Endodermal cell (in vitro differentiated cells): Measurements from ENCODE around the gene S100P. TPM values are rescaled to one million over a fixed set of nuclear protein-coding genes. Genes with fewer than 3 reads are reported as not detected.
A peak's percentile ranks its signal among the peaks of the same experiment; 100 is the strongest.

Experiments
- DNase-seq: peaks from one replicate; pipeline ENCODE4 v3.0.0-alpha.2; 2017
- H3K27ac ChIP-seq: 2 replicates; pipeline ENCODE4 v1.5.1; 2013; ENCODE audit warnings: mild to moderate bottlenecking, low read depth, low read length, moderate library complexity
- H3K27me3 ChIP-seq: 2 replicates; pipeline ENCODE4 v1.6.1; 2013; ENCODE audit warnings: mild to moderate bottlenecking, low read length, moderate library complexity; ENCODE audit not compliant: insufficient read depth, control insufficient read depth, poor library complexity, severe bottlenecking
- H3K36me3 ChIP-seq: 2 replicates; pipeline ENCODE4 v1.7.0; 2013; ENCODE audit warnings: mild to moderate bottlenecking, low read length, moderate library complexity; ENCODE audit not compliant: control insufficient read depth, insufficient read depth
- H3K4me1 ChIP-seq: one replicate; pipeline ENCODE4 v1.7.0; 2013; ENCODE audit warnings: low read length; ENCODE audit not compliant: control insufficient read depth, insufficient read depth
- H3K4me3 ChIP-seq: 2 replicates; pipeline ENCODE4 v1.5.1; 2013; ENCODE audit warnings: mild to moderate bottlenecking, low read length, moderate library complexity
- H3K9ac ChIP-seq: 2 replicates; pipeline ENCODE4 v1.6.1; 2013; ENCODE audit warnings: mild to moderate bottlenecking, low read length, moderate library complexity; ENCODE audit not compliant: poor library complexity, severe bottlenecking; ENCODE audit errors: extremely low read depth
- H3K9me3 ChIP-seq: 2 replicates; pipeline ENCODE4 v1.6.1; 2013; ENCODE audit warnings: mild to moderate bottlenecking, low read length, moderate library complexity; ENCODE audit not compliant: control insufficient read depth
- H3K27ac Mint-ChIP-seq: 2 replicates; pipeline ENCODE4 v1.8.0; 2020; ENCODE audit warnings: mixed read lengths
- H3K27me3 Mint-ChIP-seq: 2 replicates; pipeline ENCODE4 v1.8.0; 2021; ENCODE audit warnings: mild to moderate bottlenecking, mixed read lengths; ENCODE audit not compliant: insufficient read depth
- H3K36me3 Mint-ChIP-seq: 2 replicates; pipeline ENCODE4 v1.8.0; 2020; ENCODE audit warnings: low read depth, mixed read lengths
- H3K4me1 Mint-ChIP-seq: 2 replicates; pipeline ENCODE4 v1.8.0; 2020; ENCODE audit warnings: mixed read lengths
- H3K4me3 Mint-ChIP-seq: 2 replicates; pipeline ENCODE4 v1.8.0; 2020; ENCODE audit warnings: mild to moderate bottlenecking, moderate library complexity, mixed read lengths
- H3K9me3 Mint-ChIP-seq: 2 replicates; pipeline ENCODE4 v1.8.0; 2020; ENCODE audit warnings: mild to moderate bottlenecking, mixed read lengths
- CTCF ChIP-seq: fragments of 200-600 bp; sonication (generic); conservative IDR thresholded peaks from 2 replicates; pipeline ENCODE4 v1.5.0; 2021; ENCODE audit warnings: antibody characterized with exemption, mild to moderate bottlenecking
- WGBS, 2 experiments: methylation state at CpG; one replicate each; pipeline versions ENCODE4 v1.1.5 to v1.1.7; 2013; ENCODE audit warnings: missing lambda C conversion rate in 2 of 2, mixed read lengths in 1 of 2; ENCODE audit not compliant: insufficient coverage in 1 of 2, insufficient read length in 1 of 2; 5-methylcytosine and 5-hydroxymethylcytosine counted together
- total RNA-seq, 2 donors: library from RNA; stranded (reverse); fragmentation: NEBNext Ultra II Directional in 1 of 2; extraction: Animal tissue kit (Norgen Biotek cat#: 25700) in 1 of 2; gene quantifications; 2 replicates in 1 of 2; 3 replicates in 1 of 2; pipeline ENCODE4 v1.2.1, GENCODE V29; 2021

The S100P gene
- total RNA-seq, 2 donors from 2014 or later: not detected

GRCh38 chr4:6720202-6720699, 26.6 kb downstream of the S100P start:
- H3K9me3 ChIP-seq: no peaks in the 10 kb centered on the region
- no peaks in the 10 kb centered on the region for H3K36me3 Mint-ChIP-seq
- H3K27ac Mint-ChIP-seq: no peak overlapping the region
- peak; percentile 96 for DNase-seq
- H3K4me1 ChIP-seq: no peaks in the 10 kb centered on the region
- H3K27me3 Mint-ChIP-seq: peaks cover 2% of the 10 kb centered on the region
- H3K36me3 ChIP-seq: no peaks in the 10 kb centered on the region
- peak; percentile 98 for TF ChIP-seq CTCF
- H3K4me1 Mint-ChIP-seq: peaks cover 6% of the 10 kb centered on the region
- no peaks in the 10 kb centered on the region for H3K27me3 ChIP-seq
- H3K9me3 Mint-ChIP-seq: no peaks in the 10 kb centered on the region
- no peak overlapping the region for H3K9ac ChIP-seq
- no peak overlapping the region for H3K4me3 ChIP-seq
- no peak overlapping the region for H3K27ac ChIP-seq
- no peak overlapping the region for H3K4me3 Mint-ChIP-seq
- 15 to 50% methylated on average over 2 to 14 of the region's 14 CpGs for WGBS, 2 experiments

- Mint-ChIP-seq H3K4me1 (peaks cover 3% of the 10 kb centered on the region), H3K36me3 (no peaks in the 10 kb centered on the region), H3K9me3 (no peaks in the 10 kb centered on the region), H3K27me3 (no peaks in the 10 kb centered on the region), H3K4me3 (no peak overlapping the region), H3K27ac (no peak overlapping the region)
- no peak for DNase-seq
- H3K36me3 ChIP-seq: no peaks in the 10 kb centered on the region
- H3K4me1 ChIP-seq: no peaks in the 10 kb centered on the region
- no peak overlapping the region for H3K4me3 ChIP-seq
- no peaks in the 10 kb centered on the region for H3K9me3 ChIP-seq
- no peak overlapping the region for H3K27ac ChIP-seq
- no peaks in the 10 kb centered on the region for H3K27me3 ChIP-seq
- whole genome bisulfite sequencing, 2 experiments: 91 to 92% methylated on average over 5 to 10 of the region's 10 CpGs
- no peak overlapping the region for H3K9ac ChIP-seq
- TF ChIP-seq CTCF: no peak
Observed at GRCh38 chr4:6721121-6721520, 27.4 kb downstream of the S100P start.

- Mint-ChIP-seq H3K27ac (no peak overlapping the region), H3K27me3 (no peaks in the 10 kb centered on the region), H3K9me3 (no peaks in the 10 kb centered on the region), H3K4me1 (peaks cover 5% of the 10 kb centered on the region), H3K36me3 (no peaks in the 10 kb centered on the region), H3K4me3 (no peak overlapping the region)
- H3K36me3 ChIP-seq: no peaks in the 10 kb centered on the region
- WGBS, 2 experiments: 91 to 96% methylated on average over 10 to 12 of the region's 12 CpGs
- no peak overlapping the region for H3K27ac ChIP-seq
- H3K9ac ChIP-seq: no peak overlapping the region
- H3K9me3 ChIP-seq: no peaks in the 10 kb centered on the region
- TF ChIP-seq CTCF: no peak
- no peak for DNase-seq
- no peak overlapping the region for H3K4me3 ChIP-seq
- H3K27me3 ChIP-seq: no peaks in the 10 kb centered on the region
- H3K4me1 ChIP-seq: no peaks in the 10 kb centered on the region
Observed at GRCh38 chr4:6722891-6723290, 29.2 kb downstream of the S100P start.
